ENCODE data around the gene GYG2. TPM values are rescaled to one million over a fixed set of nuclear protein-coding genes. Genes with fewer than 3 reads are reported as not detected.
"Not testable (repeated sequence)": the region's sequence is repeated elsewhere in the genome, so short reads cannot be mapped to it uniquely, and the experiment has no call there.

GYG2 gene
- total RNA-seq, 4 donors from 2014 or later: 4.6 to 18.1 (median 8.6) TPM

DNA sequence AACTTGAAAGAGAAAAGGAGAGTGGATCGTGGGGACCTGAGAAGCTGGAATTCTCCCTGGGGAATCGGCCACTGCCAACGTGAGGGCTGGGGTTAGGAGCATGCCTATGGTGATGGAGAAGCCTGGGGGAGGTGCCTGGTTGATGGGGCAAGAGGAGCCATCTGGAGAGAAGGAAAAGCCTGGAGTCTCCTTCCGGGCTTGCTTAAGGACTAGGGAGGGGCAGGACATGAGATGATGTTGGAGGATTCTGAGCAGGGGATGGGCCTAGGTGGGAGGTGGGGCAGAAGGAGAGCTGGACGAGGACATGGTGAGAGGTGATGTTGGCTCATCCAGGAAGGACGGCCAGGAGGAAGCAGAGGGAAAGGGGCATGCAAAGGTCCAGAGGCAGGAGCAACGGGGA lies 35.0 kb upstream of the GYG2 start:
- H3K4me1 ChIP-seq: no peaks in the 10 kb centered on the region
- no peak for DNase-seq (ENCODE audit: extremely low spot score)
- H3K36me3 ChIP-seq: no peaks in the 10 kb centered on the region
- intact Hi-C loops (cut with DNase I): no loop called here
- WGBS: 56% methylated on average over 7 of the region's 7 CpGs
- H3K27me3 ChIP-seq: no peaks in the 10 kb centered on the region
- no peak overlapping the region for H3K27ac ChIP-seq (replicated peaks in 1 of 4)
- H3K4me3 ChIP-seq: no peak overlapping the region
- H3K9me3 ChIP-seq: no peaks in the 10 kb centered on the region
- TF ChIP-seq EP300 (IDR thresholded peaks at IDR 0.05): no peak
- no peak for TF ChIP-seq POLR2A (IDR thresholded peaks at IDR 0.05; ENCODE audit: low read depth)
- no peak for TF ChIP-seq POLR2AphosphoS5 (IDR thresholded peaks at IDR 0.05)
- TF ChIP-seq CTCF (IDR thresholded peaks at IDR 0.05): no peak

GRCh38 chrX:2794336-2794735 lies 34.4 kb upstream of the GYG2 start:
- TF ChIP-seq POLR2AphosphoS5 (IDR thresholded peaks at IDR 0.05) (no peak), CTCF (IDR thresholded peaks at IDR 0.05) (no peak), POLR2A (IDR thresholded peaks at IDR 0.05; ENCODE audit: low read depth) (no peak), EP300 (IDR thresholded peaks at IDR 0.05) (no peak)
- no peaks in the 10 kb centered on the region for H3K4me1 ChIP-seq
- no peak overlapping the region for H3K27ac ChIP-seq (replicated peaks in 1 of 4)
- intact Hi-C loops (cut with DNase I): no loop called here
- H3K4me3 ChIP-seq: no peak overlapping the region
- no peaks in the 10 kb centered on the region for H3K27me3 ChIP-seq
- no peaks in the 10 kb centered on the region for H3K36me3 ChIP-seq
- no peak for DNase-seq (ENCODE audit: extremely low spot score)
- WGBS: 93% methylated on average over 11 of the region's 19 CpGs
- no peaks in the 10 kb centered on the region for H3K9me3 ChIP-seq

- WGBS: 74% methylated on average over 15 of the region's 15 CpGs
- DNase-seq (ENCODE audit: extremely low spot score); H3K36me3 ChIP-seq; H3K4me1 ChIP-seq; H3K27ac ChIP-seq (replicated peaks in 1 of 4); H3K9me3 ChIP-seq; intact Hi-C loops (cut with DNase I); H3K4me3 ChIP-seq; H3K27me3 ChIP-seq: not testable (repeated sequence)
These were observed 31.9 kb upstream of the GYG2 start for GRCh38 chrX:2796808-2797207.

DNA sequence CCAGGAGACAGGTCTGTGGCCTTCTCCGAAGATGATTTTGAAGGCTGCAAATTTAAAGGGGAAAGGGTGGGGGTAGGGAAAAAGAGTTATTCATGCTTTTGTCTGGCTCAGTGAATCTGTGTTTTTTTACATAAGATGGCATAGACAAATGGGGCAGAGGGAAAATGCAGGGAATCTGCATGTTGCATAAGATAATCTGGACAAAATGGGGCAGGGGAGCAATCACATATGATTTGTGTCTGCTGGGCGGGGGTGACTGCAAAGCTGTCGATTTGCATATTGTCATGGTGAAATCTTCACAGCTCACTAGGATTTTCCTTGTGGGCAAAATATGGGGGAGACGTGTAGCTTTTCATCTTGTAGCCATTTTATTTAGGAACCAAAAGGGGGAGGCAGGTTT lies 29.4 kb upstream of the GYG2 start:
- intact Hi-C loops (cut with DNase I): no loop called here
- no peak for TF ChIP-seq POLR2AphosphoS5 (IDR thresholded peaks at IDR 0.05)
- TF ChIP-seq POLR2A (IDR thresholded peaks at IDR 0.05; ENCODE audit: low read depth): no peak
- TF ChIP-seq CTCF (IDR thresholded peaks at IDR 0.05): no peak
- no peak for TF ChIP-seq EP300 (IDR thresholded peaks at IDR 0.05)
- no peaks in the 10 kb centered on the region for H3K9me3 ChIP-seq
- H3K4me1 ChIP-seq: no peaks in the 10 kb centered on the region
- no peaks in the 10 kb centered on the region for H3K27me3 ChIP-seq
- no peak overlapping the region for H3K4me3 ChIP-seq
- WGBS: 53% methylated on average over 4 of the region's 4 CpGs
- no peaks in the 10 kb centered on the region for H3K36me3 ChIP-seq
- no peak for DNase-seq (ENCODE audit: extremely low spot score)
- no peak overlapping the region for H3K27ac ChIP-seq (replicated peaks in 1 of 4)

DNA sequence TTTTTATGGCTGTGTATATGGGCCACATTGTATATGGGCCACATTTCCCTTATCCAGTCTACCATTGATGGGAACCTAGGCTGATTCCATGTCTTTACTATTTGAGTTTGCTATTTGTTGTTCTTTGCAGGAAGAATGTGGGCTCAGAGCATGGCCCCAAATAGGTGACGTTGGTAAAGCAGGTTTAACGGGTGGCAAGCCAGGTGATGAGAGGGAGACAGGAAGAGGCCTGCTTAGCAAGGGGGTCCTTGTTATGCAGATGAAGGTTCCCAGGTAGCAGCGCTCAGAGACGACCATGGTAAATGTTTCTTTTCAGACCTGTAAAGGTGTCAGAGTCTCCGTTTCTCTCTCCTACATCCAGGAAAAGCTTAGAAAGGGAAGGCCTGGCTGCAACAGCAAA lies 28.8 kb upstream of the GYG2 start:
- H3K27ac ChIP-seq (replicated peaks in 1 of 4); H3K36me3 ChIP-seq; H3K9me3 ChIP-seq; H3K27me3 ChIP-seq; H3K4me1 ChIP-seq; intact Hi-C loops (cut with DNase I); DNase-seq (ENCODE audit: extremely low spot score); H3K4me3 ChIP-seq: not testable (repeated sequence)
- WGBS: 73% methylated on average over 2 of the region's 5 CpGs

GRCh38 chrX:2801223-2801622 lies 27.5 kb upstream of the GYG2 start:
- Histone ChIP-seq H3K36me3 (no peaks in the 10 kb centered on the region), H3K9me3 (no peaks in the 10 kb centered on the region), H3K4me3 (no peak overlapping the region), H3K4me1 (no peaks in the 10 kb centered on the region), H3K27ac (replicated peaks in 1 of 4) (no peak overlapping the region), H3K27me3 (no peaks in the 10 kb centered on the region)
- DNase-seq (ENCODE audit: extremely low spot score): no peak
- intact Hi-C loops (cut with DNase I): no loop called here
- TF ChIP-seq POLR2AphosphoS5 (IDR thresholded peaks at IDR 0.05) (no peak), EP300 (IDR thresholded peaks at IDR 0.05) (no peak), CTCF (IDR thresholded peaks at IDR 0.05) (no peak), POLR2A (IDR thresholded peaks at IDR 0.05; ENCODE audit: low read depth) (no peak)
- 66% methylated on average over 4 of the region's 4 CpGs for WGBS

DNA sequence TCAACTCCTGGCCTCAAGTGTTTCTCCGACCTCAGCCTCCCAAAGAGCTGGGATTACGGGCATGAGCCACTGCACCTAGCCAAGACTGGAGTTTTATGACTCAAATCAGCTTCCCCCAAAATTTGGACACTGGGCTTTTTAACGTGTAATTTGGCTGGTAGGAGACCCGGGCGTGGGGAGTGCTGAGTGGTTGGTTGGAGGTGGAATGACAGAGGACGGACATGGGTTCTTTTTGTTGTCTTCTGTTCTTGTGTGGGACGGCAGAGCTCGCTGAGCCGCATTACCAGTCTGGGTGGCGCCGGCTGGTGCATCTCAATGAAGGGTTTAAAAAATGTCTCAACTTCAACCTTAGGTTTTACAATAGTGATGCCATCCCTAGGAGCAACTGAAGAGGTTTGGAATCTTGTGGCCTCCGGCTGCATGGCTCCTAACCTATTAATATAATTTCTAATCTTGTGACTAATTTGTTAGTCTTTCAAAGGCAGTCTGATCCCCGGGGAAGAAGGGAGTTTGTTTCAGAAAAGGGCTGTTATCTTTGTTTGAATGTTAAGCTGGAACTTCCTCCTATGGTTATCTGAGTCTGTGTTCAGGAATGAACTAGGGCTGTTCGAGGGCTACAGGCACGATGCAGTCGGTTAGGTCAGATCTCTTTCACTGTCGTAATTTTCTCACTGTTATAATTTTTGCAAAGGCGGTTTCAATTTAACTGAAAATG lies 26.2 kb upstream of the GYG2 start:
- H3K4me3 ChIP-seq; DNase-seq (ENCODE audit: extremely low spot score); H3K27me3 ChIP-seq; H3K4me1 ChIP-seq; intact Hi-C loops (cut with DNase I); H3K9me3 ChIP-seq; H3K27ac ChIP-seq (replicated peaks in 1 of 4); H3K36me3 ChIP-seq: not testable (repeated sequence)
- WGBS: 72% methylated on average over 17 of the region's 18 CpGs

DNA sequence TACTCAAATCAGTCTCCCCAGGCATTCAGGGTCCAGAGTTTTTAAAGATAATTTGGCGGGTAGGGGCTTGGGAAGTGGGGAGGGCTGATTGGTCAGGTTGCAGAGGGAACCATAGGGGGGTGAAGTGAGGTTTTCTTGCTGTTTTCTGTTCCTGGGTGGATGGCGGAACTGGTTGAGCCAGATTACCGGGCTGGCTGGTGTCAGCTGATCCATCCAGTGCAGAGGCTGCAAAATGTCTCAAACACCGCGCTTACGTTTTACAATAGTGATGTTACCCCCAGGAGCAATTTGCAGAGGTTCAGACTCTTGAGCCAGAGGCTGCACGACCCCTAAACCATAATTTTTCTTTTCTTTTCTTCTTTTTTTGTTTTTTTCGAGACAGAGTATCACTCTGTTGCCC lies 25.2 kb upstream of the GYG2 start:
- WGBS: 79% methylated on average over 8 of the region's 8 CpGs
- H3K36me3 ChIP-seq; DNase-seq (ENCODE audit: extremely low spot score); H3K27me3 ChIP-seq; H3K27ac ChIP-seq (replicated peaks in 1 of 4); H3K4me3 ChIP-seq; intact Hi-C loops (cut with DNase I); H3K9me3 ChIP-seq; H3K4me1 ChIP-seq: not testable (repeated sequence)

Data from esophagus muscularis mucosa (tissue), 4 donors.